GM18526 (cell line): ENCODE measurements around the gene FBXL7.

Experiments used
- POLR2A ChIP-seq: IDR thresholded peaks from 3 replicates; pipeline ENCODE4 v1.6.1; 2011; ENCODE audit not compliant: insufficient read length; ENCODE audit errors: extremely low read depth

Gene FBXL7

DNA sequence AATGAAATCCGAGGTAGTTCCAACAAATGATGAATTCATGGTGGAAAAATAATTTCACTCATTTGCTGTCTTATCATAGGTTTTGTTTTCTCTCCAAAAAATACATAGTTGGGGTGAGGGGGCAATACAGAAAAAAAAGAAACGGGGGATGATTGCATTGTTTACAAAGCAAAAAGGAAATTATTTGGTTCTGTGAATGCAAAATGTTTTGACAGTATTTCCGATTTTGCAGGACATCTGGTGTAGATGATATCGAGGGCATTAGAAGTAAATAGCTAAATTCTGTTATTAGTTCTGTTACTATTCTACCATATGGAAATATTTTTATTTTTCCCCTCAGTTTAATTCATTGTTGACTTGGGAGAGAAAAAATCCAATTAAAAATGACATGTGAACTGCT, 477.9 kb downstream of the FBXL7 start:
- TF ChIP-seq POLR2A = no peak

DNA sequence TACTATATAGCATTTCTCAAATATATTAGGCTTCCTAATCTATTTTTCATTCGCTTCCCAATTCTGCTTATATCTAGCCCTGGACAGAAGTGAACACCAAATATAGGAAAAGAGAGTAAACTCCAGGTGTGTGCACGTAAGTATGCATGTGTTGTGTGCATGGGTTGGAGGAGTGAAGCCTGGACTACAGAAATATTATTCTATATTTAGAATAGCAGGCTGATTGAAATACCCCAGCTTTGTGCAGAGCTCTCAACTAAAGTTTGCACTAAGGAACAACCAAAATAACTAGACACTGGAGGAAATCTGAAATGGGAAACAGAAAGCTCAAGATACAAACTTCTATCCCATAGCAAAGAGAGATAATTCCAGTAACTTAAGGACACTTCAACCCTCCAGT, 480.9 kb downstream of the FBXL7 start:
- TF ChIP-seq POLR2A = no peak

DNA sequence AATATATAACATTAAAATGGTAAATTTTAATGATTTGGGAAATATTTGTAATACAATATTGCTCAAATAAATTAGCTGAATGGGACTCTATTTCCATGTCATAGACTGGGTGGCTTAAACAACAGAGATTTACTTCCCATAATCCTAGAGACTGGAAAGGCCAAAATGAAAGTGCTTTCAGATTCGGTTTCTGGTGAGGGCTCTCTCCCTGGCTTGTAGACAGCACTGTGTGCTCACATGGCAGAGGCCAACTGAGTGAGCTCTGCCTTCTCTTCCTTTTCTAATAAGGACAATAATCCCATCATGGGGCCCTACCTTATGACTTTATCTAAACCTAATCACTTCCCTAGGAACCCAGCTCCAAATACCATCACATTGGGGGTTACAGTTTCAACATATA, 483.4 kb downstream of the FBXL7 start:
- no peak for TF ChIP-seq POLR2A
